C4-2B (cell line): ENCODE results near the gene RFPL2.
"Not testable (repeated sequence)": the region's sequence is repeated elsewhere in the genome, so short reads cannot be mapped to it uniquely, and the experiment has no call there.

Experiments
- CTCF ChIP-seq: fragments of 450-650 bp; conservative IDR thresholded peaks from 2 replicates; pipeline ENCODE4 v1.5.1; 2017; ENCODE audit warnings: mild to moderate bottlenecking
- ZFX ChIP-seq: fragments of 450-650 bp; IDR thresholded peaks from 2 replicates; pipeline ENCODE4 v1.6.1; 2017

DNA sequence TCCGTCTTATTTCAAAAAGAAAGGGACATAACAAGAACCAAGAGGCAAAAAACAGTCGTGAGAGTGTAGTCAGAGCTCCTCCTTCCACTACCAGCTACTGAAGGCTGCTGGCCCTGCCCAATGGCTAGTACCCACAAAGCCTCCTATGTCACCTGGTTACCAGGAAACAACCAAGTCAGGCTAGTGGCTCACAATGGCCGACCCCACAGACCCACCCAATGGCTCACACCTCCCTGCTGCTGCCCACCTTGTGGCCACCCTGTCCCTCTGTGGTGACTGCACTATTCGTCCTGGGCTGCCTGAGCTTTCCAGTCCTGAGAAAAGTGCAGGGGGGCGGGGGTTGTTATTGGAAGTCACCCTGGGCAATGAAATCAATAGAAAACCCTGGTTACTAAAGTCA lies 47.2 kb downstream of the RFPL2 start:
- TF ChIP-seq CTCF, ZFX: not testable (repeated sequence)
